H1 (cell line): ENCODE data around the gene NR3C2. TPM values are rescaled to one million over a fixed set of nuclear protein-coding genes. Genes with fewer than 3 reads are reported as not detected.

Experiments
- ATF2 ChIP-seq: IDR thresholded peaks from 2 replicates; pipeline ENCODE4 v1.6.1; 2012; ENCODE audit warnings: low read length, inconsistent platforms
- ATF3 ChIP-seq: IDR thresholded peaks from 2 replicates; pipeline ENCODE4 v1.6.1; 2011; ENCODE audit warnings: low read depth, mild to moderate bottlenecking, low read length; ENCODE audit not compliant: insufficient read depth
- KDM4A ChIP-seq: IDR thresholded peaks from one replicate; pipeline ENCODE4 v1.7.1; 2012; ENCODE audit warnings: low read depth, mild to moderate bottlenecking, moderate library complexity, low read length, inconsistent platforms; ENCODE audit not compliant: severe bottlenecking
- RAD21 ChIP-seq, 2 experiments: IDR thresholded peaks in 1 of 2; conservative IDR thresholded peaks in 1 of 2; 2 replicates each; pipeline ENCODE4 v1.6.1; 2011; ENCODE audit warnings: low read depth in 2 of 2, low read length in 2 of 2, improper control_type of control experiment in 1 of 2, inconsistent platforms in 1 of 2, mild to moderate bottlenecking in 1 of 2, moderate library complexity in 1 of 2
- RXRA ChIP-seq: IDR thresholded peaks from 2 replicates; pipeline ENCODE4 v1.6.1; 2011; ENCODE audit warnings: low read depth, mild to moderate bottlenecking, low read length, moderate library complexity; ENCODE audit not compliant: insufficient read depth
- SP1 ChIP-seq: IDR thresholded peaks from 2 replicates; pipeline ENCODE4 v1.6.1; 2011; ENCODE audit warnings: low read depth, low read length
- SRF ChIP-seq: IDR thresholded peaks from 2 replicates; pipeline ENCODE4 v1.6.1; 2011; ENCODE audit warnings: mild to moderate bottlenecking, low read depth, low read length, moderate library complexity
- polyA plus RNA-seq, 7 experiments: library from polyadenylated mRNA; depleted of rRNA in 3 of 7; stranded (reverse) in 5 of 7; unstranded in 2 of 7; fragments of >200 nt in 5 of 7; fragments of 200-250 nt in 2 of 7; gene quantifications; 1 replicate in 5 of 7; 2 replicates in 1 of 7; 4 replicates in 1 of 7; pipeline versions ENCODE4 v1.2.1 to v1.2.3, GENCODE V29; 2011 to 2013; ENCODE audit warnings: missing spikeins in 2 of 7, mixed read lengths in 2 of 7
- total RNA-seq: library from RNA; stranded (reverse); fragmentation: NEBNext Ultra II Directional; extraction: Animal tissue kit (Norgen Biotek cat#: 25700); gene quantifications from 2 replicates; pipeline ENCODE4 v1.2.1, GENCODE V29; 2021

NR3C2 gene
- total and polyA plus RNA-seq, 2 of the 8 experiments (the other 6 are each of a cell fraction or from before 2014, with no cell fraction given) = 0.80 to 3.9 TPM

- no peak for TF ChIP-seq ATF2
- no peak for TF ChIP-seq RXRA
- TF ChIP-seq RAD21 (IDR thresholded peaks at IDR 0.05 in 1 of 2, conservative IDR thresholded peaks at IDR 0.05 in 1 of 2; ENCODE audit: low read depth in 2 of 2, low read length in 2 of 2) = no peak
- TF ChIP-seq SP1 = no peak
- no peak for TF ChIP-seq SRF
- no peak for TF ChIP-seq ATF3
- no peak for TF ChIP-seq KDM4A
Observed at GRCh38 chr4:148375584-148375983, 66.6 kb downstream of the NR3C2 start (continued).
